ENCODE data around the gene PDZD2.
"Not testable (repeated sequence)": the region's sequence is repeated elsewhere in the genome, so short reads cannot be mapped to it uniquely, and the experiment has no call there.

The PDZD2 gene

DNA sequence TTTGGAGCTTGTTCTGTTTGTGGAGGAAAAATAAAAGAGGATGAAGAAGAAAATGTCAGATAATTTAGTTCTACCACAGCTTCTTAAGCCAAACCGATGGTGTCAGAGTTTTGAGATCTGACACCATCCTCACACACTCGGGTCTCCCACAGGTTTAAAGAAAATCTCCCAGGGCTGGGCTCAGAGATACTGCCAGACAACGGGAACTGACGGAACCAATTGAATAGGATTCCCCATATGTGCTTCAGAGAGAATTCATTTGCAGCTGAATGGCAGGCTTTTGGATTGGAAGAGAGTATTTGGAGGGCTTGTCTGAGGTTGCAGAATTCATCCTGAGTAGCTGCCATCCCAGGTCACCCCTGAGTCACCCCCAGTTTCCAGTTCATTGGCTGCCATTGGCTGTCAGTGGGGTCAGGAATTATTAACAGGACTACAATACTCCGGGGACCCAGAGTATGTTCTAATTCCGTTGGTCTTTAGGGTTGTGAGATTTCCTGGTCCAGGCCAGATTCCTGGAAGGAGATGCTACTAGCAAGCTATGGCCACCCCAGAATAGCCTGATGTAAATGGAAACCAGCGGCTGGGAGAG lies 131.3 kb downstream of the PDZD2 start:
- DNase-seq (ENCODE audit: low read depth in 1 of 2, low spot score in 1 of 2) = no peak
- Histone ChIP-seq H3K4me3 (replicated peaks; ENCODE audit: insufficient read depth, low read length) (no peak overlapping the region), H3K27me3 (ENCODE audit: insufficient read depth, poor library complexity, severe bottlenecking) (no peaks in the 10 kb centered on the region), H3K27ac (replicated peaks) (no peak overlapping the region)
- TF ChIP-seq, protein P1, sequence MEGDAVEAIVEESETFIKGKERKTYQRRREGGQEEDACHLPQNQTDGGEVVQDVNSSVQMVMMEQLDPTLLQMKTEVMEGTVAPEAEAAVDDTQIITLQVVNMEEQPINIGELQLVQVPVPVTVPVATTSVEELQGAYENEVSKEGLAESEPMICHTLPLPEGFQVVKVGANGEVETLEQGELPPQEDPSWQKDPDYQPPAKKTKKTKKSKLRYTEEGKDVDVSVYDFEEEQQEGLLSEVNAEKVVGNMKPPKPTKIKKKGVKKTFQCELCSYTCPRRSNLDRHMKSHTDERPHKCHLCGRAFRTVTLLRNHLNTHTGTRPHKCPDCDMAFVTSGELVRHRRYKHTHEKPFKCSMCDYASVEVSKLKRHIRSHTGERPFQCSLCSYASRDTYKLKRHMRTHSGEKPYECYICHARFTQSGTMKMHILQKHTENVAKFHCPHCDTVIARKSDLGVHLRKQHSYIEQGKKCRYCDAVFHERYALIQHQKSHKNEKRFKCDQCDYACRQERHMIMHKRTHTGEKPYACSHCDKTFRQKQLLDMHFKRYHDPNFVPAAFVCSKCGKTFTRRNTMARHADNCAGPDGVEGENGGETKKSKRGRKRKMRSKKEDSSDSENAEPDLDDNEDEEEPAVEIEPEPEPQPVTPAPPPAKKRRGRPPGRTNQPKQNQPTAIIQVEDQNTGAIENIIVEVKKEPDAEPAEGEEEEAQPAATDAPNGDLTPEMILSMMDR (IDR thresholded peaks at IDR 0.05; ENCODE audit: insufficient read depth, low read length) = no peak
- no peak for TF ChIP-seq GABPA (IDR thresholded peaks at IDR 0.05; ENCODE audit: low read depth)
- TF ChIP-seq POLR2AphosphoS5 (IDR thresholded peaks at IDR 0.05; ENCODE audit: low read depth) = no peak
- TF ChIP-seq, protein P2, sequence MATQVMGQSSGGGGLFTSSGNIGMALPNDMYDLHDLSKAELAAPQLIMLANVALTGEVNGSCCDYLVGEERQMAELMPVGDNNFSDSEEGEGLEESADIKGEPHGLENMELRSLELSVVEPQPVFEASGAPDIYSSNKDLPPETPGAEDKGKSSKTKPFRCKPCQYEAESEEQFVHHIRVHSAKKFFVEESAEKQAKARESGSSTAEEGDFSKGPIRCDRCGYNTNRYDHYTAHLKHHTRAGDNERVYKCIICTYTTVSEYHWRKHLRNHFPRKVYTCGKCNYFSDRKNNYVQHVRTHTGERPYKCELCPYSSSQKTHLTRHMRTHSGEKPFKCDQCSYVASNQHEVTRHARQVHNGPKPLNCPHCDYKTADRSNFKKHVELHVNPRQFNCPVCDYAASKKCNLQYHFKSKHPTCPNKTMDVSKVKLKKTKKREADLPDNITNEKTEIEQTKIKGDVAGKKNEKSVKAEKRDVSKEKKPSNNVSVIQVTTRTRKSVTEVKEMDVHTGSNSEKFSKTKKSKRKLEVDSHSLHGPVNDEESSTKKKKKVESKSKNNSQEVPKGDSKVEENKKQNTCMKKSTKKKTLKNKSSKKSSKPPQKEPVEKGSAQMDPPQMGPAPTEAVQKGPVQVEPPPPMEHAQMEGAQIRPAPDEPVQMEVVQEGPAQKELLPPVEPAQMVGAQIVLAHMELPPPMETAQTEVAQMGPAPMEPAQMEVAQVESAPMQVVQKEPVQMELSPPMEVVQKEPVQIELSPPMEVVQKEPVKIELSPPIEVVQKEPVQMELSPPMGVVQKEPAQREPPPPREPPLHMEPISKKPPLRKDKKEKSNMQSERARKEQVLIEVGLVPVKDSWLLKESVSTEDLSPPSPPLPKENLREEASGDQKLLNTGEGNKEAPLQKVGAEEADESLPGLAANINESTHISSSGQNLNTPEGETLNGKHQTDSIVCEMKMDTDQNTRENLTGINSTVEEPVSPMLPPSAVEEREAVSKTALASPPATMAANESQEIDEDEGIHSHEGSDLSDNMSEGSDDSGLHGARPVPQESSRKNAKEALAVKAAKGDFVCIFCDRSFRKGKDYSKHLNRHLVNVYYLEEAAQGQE (IDR thresholded peaks at IDR 0.05; ENCODE audit: insufficient replicate concordance, low read depth) = no peak
- no peak for TF ChIP-seq SPI1 (IDR thresholded peaks at IDR 0.05; ENCODE audit: borderline replicate concordance, low read depth)

DNA sequence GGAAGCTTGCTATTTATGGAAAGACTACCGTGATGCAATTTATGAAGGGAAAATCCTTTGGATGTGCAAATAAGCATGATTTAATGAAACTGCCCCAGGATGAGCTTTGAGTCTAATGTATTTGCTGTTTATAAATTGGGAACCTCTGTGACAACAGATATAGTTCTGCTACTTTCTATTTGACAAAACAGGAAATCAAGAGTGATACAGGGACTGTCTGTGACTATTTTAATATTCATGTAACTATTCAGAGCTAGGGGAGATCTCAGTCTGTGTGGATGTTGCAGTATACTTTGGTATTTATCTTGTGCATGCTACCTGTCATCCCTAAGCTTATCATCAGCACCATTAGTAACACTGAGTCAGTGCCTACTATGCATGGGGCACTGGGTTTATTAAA lies 132.1 kb downstream of the PDZD2 start:
- Histone ChIP-seq H3K4me3 (replicated peaks; ENCODE audit: insufficient read depth, low read length) (no peak overlapping the region), H3K27ac (replicated peaks) (no peak overlapping the region), H3K27me3 (ENCODE audit: insufficient read depth, poor library complexity, severe bottlenecking) (no peaks in the 10 kb centered on the region)
- TF ChIP-seq POLR2AphosphoS5 (IDR thresholded peaks at IDR 0.05; ENCODE audit: low read depth) (no peak), SPI1 (IDR thresholded peaks at IDR 0.05; ENCODE audit: borderline replicate concordance, low read depth) (no peak), GABPA (IDR thresholded peaks at IDR 0.05; ENCODE audit: low read depth) (no peak)
- TF ChIP-seq, protein P2 (IDR thresholded peaks at IDR 0.05; ENCODE audit: insufficient replicate concordance, low read depth) = no peak
- TF ChIP-seq, protein P1 (IDR thresholded peaks at IDR 0.05; ENCODE audit: insufficient read depth, low read length) = no peak
- DNase-seq (ENCODE audit: low read depth in 1 of 2, low spot score in 1 of 2) = no peak

DNA sequence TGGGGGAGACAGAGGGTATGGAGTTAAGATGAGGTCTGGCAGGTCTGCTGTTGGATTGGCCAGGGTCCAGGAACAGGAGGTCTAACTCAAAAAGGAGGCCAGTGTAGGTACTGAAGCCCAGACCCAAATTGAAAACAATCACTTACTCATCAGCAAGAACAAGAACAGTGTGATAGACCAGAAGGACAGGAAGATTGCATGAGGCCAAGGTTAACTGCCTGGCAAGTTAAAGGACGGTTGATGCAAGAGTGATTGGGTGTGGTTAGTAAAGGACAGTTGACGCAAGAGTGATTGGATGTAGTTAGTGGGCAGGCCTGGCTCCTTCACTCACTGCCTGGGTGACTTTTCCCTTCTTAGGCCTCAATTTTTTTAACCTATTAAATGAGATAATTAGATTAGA lies 132.6 kb downstream of the PDZD2 start:
- no peaks in the 10 kb centered on the region for H3K27me3 ChIP-seq (ENCODE audit: insufficient read depth, poor library complexity, severe bottlenecking)
- no peak overlapping the region for H3K4me3 ChIP-seq (replicated peaks; ENCODE audit: insufficient read depth, low read length)
- no peak for TF ChIP-seq GABPA (IDR thresholded peaks at IDR 0.05; ENCODE audit: low read depth)
- TF ChIP-seq, protein P2 (IDR thresholded peaks at IDR 0.05; ENCODE audit: insufficient replicate concordance, low read depth) = no peak
- no peak for TF ChIP-seq SPI1 (IDR thresholded peaks at IDR 0.05; ENCODE audit: borderline replicate concordance, low read depth)
- TF ChIP-seq, protein P1 (IDR thresholded peaks at IDR 0.05; ENCODE audit: insufficient read depth, low read length) = no peak
- no peak for TF ChIP-seq POLR2AphosphoS5 (IDR thresholded peaks at IDR 0.05; ENCODE audit: low read depth)
- DNase-seq (ENCODE audit: low read depth in 1 of 2, low spot score in 1 of 2) = no peak
- no peak overlapping the region for H3K27ac ChIP-seq (replicated peaks)

DNA sequence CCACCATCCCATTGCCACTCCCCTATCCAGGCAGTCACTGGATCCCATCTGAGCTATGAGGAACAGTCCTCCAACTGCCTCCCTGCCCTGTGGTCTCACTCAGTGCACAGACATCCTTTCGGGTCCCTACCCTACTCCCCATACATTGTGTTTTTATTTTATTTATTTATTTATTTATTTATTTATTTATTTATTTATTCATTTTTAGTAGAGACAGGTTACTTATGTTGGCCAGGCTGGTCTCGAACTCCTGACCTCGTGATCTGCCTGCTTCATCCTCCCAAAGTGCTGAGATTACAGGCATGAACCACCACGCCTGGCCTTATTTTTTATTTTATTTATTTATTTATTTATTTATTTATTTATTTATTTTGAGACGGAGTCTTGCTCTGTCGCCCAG lies 137.4 kb downstream of the PDZD2 start:
- not testable (repeated sequence) for DNase-seq (ENCODE audit: low read depth in 1 of 2, low spot score in 1 of 2); H3K27me3 ChIP-seq (ENCODE audit: insufficient read depth, poor library complexity, severe bottlenecking); H3K4me3 ChIP-seq (replicated peaks; ENCODE audit: insufficient read depth, low read length); H3K27ac ChIP-seq (replicated peaks)

Data from HL-60 (cell line).